Liver (tissue), 9 donors: ENCODE data around the gene WDR5. TPM values are rescaled to one million over a fixed set of nuclear protein-coding genes. Genes with fewer than 3 reads are reported as not detected.

Source experiments
- DNase-seq: peaks from one replicate; pipeline ENCODE4 v3.0.0-alpha.2; 2017; ENCODE audit warnings: low spot score
- H3K27ac ChIP-seq, 2 donors: one replicate each; pipeline ENCODE4 v1.7.0; 2013; ENCODE audit warnings: inconsistent platforms in 2 of 2, low read length in 2 of 2, control low read depth in 1 of 2, low read depth in 1 of 2, mild to moderate bottlenecking in 1 of 2
- H3K27me3 ChIP-seq, 4 donors: one replicate each; pipeline versions ENCODE4 v1.6.1 to v1.7.0; 2013; ENCODE audit warnings: low read length in 3 of 4, inconsistent platforms in 1 of 4, mild to moderate bottlenecking in 1 of 4, moderate library complexity in 1 of 4; ENCODE audit not compliant: control insufficient read depth in 4 of 4, insufficient read depth in 4 of 4
- H3K36me3 ChIP-seq, 4 donors: one replicate each; pipeline versions ENCODE4 v1.6.1 to v1.7.0; 2013; ENCODE audit warnings: low read length in 3 of 4, mild to moderate bottlenecking in 3 of 4, low read depth in 1 of 4, moderate library complexity in 1 of 4; ENCODE audit not compliant: control insufficient read depth in 4 of 4, insufficient read depth in 3 of 4
- H3K4me1 ChIP-seq, 4 donors: one replicate each; pipeline versions ENCODE4 v1.6.1 to v1.7.0; 2013; ENCODE audit warnings: low read length in 3 of 4, mild to moderate bottlenecking in 3 of 4, moderate library complexity in 1 of 4; ENCODE audit not compliant: control insufficient read depth in 4 of 4, insufficient read depth in 4 of 4
- H3K4me3 ChIP-seq, 3 donors: one replicate each; pipeline versions ENCODE4 v1.6.1 to v1.7.0; 2013; ENCODE audit warnings: low read length in 3 of 3, control low read depth in 1 of 3, low read depth in 1 of 3, mild to moderate bottlenecking in 1 of 3
- H3K9ac ChIP-seq, 2 donors: one replicate each; pipeline ENCODE4 v1.7.0; 2013; ENCODE audit warnings: low read length in 2 of 2, mild to moderate bottlenecking in 2 of 2, moderate library complexity in 2 of 2, control low read depth in 1 of 2, low read depth in 1 of 2
- H3K9me3 ChIP-seq, 4 donors: one replicate each; pipeline versions ENCODE4 v1.6.1 to v1.7.0; 2013; ENCODE audit warnings: low read length in 3 of 4; ENCODE audit not compliant: control insufficient read depth in 4 of 4
- ATF3 ChIP-seq: IDR thresholded peaks from 2 replicates; pipeline ENCODE4 v1.6.1; 2016; ENCODE audit warnings: antibody characterized with exemption
- CTCF ChIP-seq: fragments of 150-350 bp; IDR thresholded peaks from 2 replicates; pipeline ENCODE4 v1.5.1; 2017; ENCODE audit warnings: improper control_type of control experiment, low read depth, low read length; ENCODE audit not compliant: missing input control
- EGR1 ChIP-seq, 2 donors: IDR thresholded peaks; 2 replicates each; pipeline ENCODE4 v1.6.1; 2016 to 2018; ENCODE audit warnings: antibody characterized with exemption in 2 of 2, low read depth in 2 of 2
- FOXA1 ChIP-seq: IDR thresholded peaks from 2 replicates; pipeline ENCODE4 v1.6.1; 2016; ENCODE audit warnings: antibody characterized with exemption
- FOXA2 ChIP-seq: IDR thresholded peaks from 2 replicates; pipeline ENCODE4 v1.6.1; 2016; ENCODE audit warnings: antibody characterized with exemption
- GABPA ChIP-seq, 2 donors: IDR thresholded peaks in 1 of 2; conservative IDR thresholded peaks in 1 of 2; 2 replicates each; pipeline ENCODE4 v1.6.1; 2016; ENCODE audit warnings: antibody characterized with exemption in 2 of 2, mild to moderate bottlenecking in 1 of 2, moderate library complexity in 1 of 2
- HNF4A ChIP-seq, 2 donors: conservative IDR thresholded peaks; 2 replicates each; pipeline ENCODE4 v1.6.1; 2016; ENCODE audit warnings: antibody characterized with exemption in 2 of 2, mild to moderate bottlenecking in 2 of 2
- HNF4G ChIP-seq: IDR thresholded peaks from 2 replicates; pipeline ENCODE4 v1.6.1; 2016; ENCODE audit warnings: antibody characterized with exemption
- JUND ChIP-seq, 2 donors: IDR thresholded peaks; 2 replicates each; pipeline ENCODE4 v1.6.1; 2016; ENCODE audit warnings: antibody characterized with exemption in 2 of 2
- MAX ChIP-seq: IDR thresholded peaks from 2 replicates; pipeline ENCODE4 v1.6.1; 2016; ENCODE audit warnings: antibody characterized with exemption
- NR2F2 ChIP-seq: IDR thresholded peaks from 2 replicates; pipeline ENCODE4 v1.6.1; 2016; ENCODE audit warnings: antibody characterized with exemption
- RAD21 ChIP-seq, 2 donors: IDR thresholded peaks; 2 replicates each; pipeline ENCODE4 v1.6.1; 2016; ENCODE audit warnings: antibody characterized with exemption in 2 of 2, mild to moderate bottlenecking in 2 of 2
- REST ChIP-seq: IDR thresholded peaks from 2 replicates; pipeline ENCODE4 v1.6.1; 2016; ENCODE audit warnings: antibody characterized with exemption, mild to moderate bottlenecking
- RXRA ChIP-seq, 2 donors: IDR thresholded peaks; 2 replicates each; pipeline ENCODE4 v1.6.1; 2017 to 2018; ENCODE audit warnings: antibody characterized with exemption in 2 of 2, mild to moderate bottlenecking in 1 of 2
- SP1 ChIP-seq: IDR thresholded peaks from 2 replicates; pipeline ENCODE4 v1.6.1; 2018; ENCODE audit warnings: antibody characterized with exemption, mild to moderate bottlenecking
- TAF1 ChIP-seq: conservative IDR thresholded peaks from 2 replicates; pipeline ENCODE4 v1.6.1; 2016; ENCODE audit warnings: antibody characterized with exemption, mild to moderate bottlenecking
- YY1 ChIP-seq: IDR thresholded peaks from 2 replicates; pipeline ENCODE4 v1.6.1; 2016; ENCODE audit warnings: antibody characterized with exemption, mild to moderate bottlenecking
- ZBTB33 ChIP-seq: IDR thresholded peaks from 2 replicates; pipeline ENCODE4 v1.6.1; 2016; ENCODE audit warnings: antibody characterized with exemption
- WGBS: extraction: QIAGEN DNeasy Blood & Tissue Kit; methylation state at CpG from one replicate; pipeline ENCODE4 v1.1.7; 2013; 5-methylcytosine and 5-hydroxymethylcytosine counted together
- polyA plus RNA-seq, 2 donors: library from polyadenylated mRNA; stranded (reverse) in 1 of 2; unstranded in 1 of 2; fragments of 200-250 nt in 1 of 2; fragments of >200 nt in 1 of 2; fragmentation: Nextera tagmentation in 1 of 2; extraction: Ambion mirVana in 1 of 2; gene quantifications; one replicate each; pipeline versions ENCODE4 v1.2.1 to v1.2.3, GENCODE V29; 2013 to 2015
- total RNA-seq, 2 donors: library from RNA; depleted of rRNA; stranded (reverse); fragments of >200 nt; gene quantifications; one replicate each; pipeline ENCODE4 v1.2.3, GENCODE V29; 2014
- donor health status: healthy.
- donor health status: healthy.
- donor health status: healthy.
- donor health status: healthy.
- donor health status: healthy.

The WDR5 gene
- total and polyA plus RNA-seq, 4 donors, result 11.1 to 21.6 (median 14.6) TPM

- H3K36me3 ChIP-seq, result peaks cover 7 to 23% (median 19%) of the 10 kb centered on the region in 4 donors
- H3K9ac ChIP-seq, result no peak overlapping the region
- TF ChIP-seq HNF4A (conservative IDR thresholded peaks at IDR 0.05) (no peak), SP1 (no peak), FOXA2 (no peak), GABPA (IDR thresholded peaks at IDR 0.05 in 1 of 2, conservative IDR thresholded peaks at IDR 0.05 in 1 of 2) (no peak), JUND (IDR thresholded peaks at IDR 0.05) (no peak), RXRA (IDR thresholded peaks at IDR 0.05) (no peak), RAD21 (IDR thresholded peaks at IDR 0.05) (no peak), EGR1 (IDR thresholded peaks at IDR 0.05; ENCODE audit: low read depth in 2 of 2) (no peak), CTCF (no peak), TAF1 (no peak), FOXA1 (no peak), REST (no peak), HNF4G (no peak), YY1 (no peak), ZBTB33 (no peak)
- H3K4me1 ChIP-seq, result peaks cover 11 to 18% (median 13%) of the 10 kb centered on the region in 4 donors
- H3K27me3 ChIP-seq, result no peaks in the 10 kb centered on the region
- no peaks in the 10 kb centered on the region for H3K9me3 ChIP-seq
- WGBS, result 92% methylated on average over 14 of the region's 14 CpGs
- no peak for DNase-seq
- no peak overlapping the region for H3K4me3 ChIP-seq
- H3K27ac ChIP-seq, result no peak overlapping the region
Measured at GRCh38 chr9:134161647-134162046, 25.8 kb downstream of the WDR5 start.

GRCh38 chr9:134162212-134162775, 26.4 kb downstream of the WDR5 start:
- 88% methylated on average over 9 of the region's 9 CpGs for WGBS
- H3K36me3 ChIP-seq, result peaks cover under 1 to 18% (median 13%) of the 10 kb centered on the region in 4 donors
- no peak for TF ChIP-seq TAF1
- TF ChIP-seq MAX, result no peak
- TF ChIP-seq FOXA1, result no peak
- no peak for TF ChIP-seq HNF4G
- no peak for TF ChIP-seq YY1
- TF ChIP-seq EGR1 (IDR thresholded peaks at IDR 0.05; ENCODE audit: low read depth in 2 of 2), result no peak
- no peak for TF ChIP-seq ATF3
- TF ChIP-seq NR2F2, result no peak
- no peak for TF ChIP-seq JUND (IDR thresholded peaks at IDR 0.05)
- TF ChIP-seq FOXA2, result no peak
- TF ChIP-seq HNF4A (conservative IDR thresholded peaks at IDR 0.05), result no peak
- no peak for TF ChIP-seq SP1
- no peak for TF ChIP-seq ZBTB33
- no peak for TF ChIP-seq RXRA (IDR thresholded peaks at IDR 0.05)
- TF ChIP-seq GABPA (IDR thresholded peaks at IDR 0.05 in 1 of 2, conservative IDR thresholded peaks at IDR 0.05 in 1 of 2), result no peak

More at GRCh38 chr9:134162212-134162775, 26.4 kb downstream of the WDR5 start:
- no peaks in the 10 kb centered on the region for H3K27me3 ChIP-seq
- no peak for DNase-seq
- no peak overlapping the region for H3K27ac ChIP-seq
- no peak overlapping the region for H3K4me3 ChIP-seq
- no peak overlapping the region for H3K9ac ChIP-seq
- H3K9me3 ChIP-seq, result no peaks in the 10 kb centered on the region
- peaks cover 11 to 18% (median 13%) of the 10 kb centered on the region in 4 donors for H3K4me1 ChIP-seq
